CD4-positive, alpha-beta memory T cell (primary cell): Measurements from ENCODE around the gene S100A7A. TPM values are rescaled to one million over a fixed set of nuclear protein-coding genes. Genes with fewer than 3 reads are reported as not detected.

ENCODE experiments used
- polyA plus RNA-seq, 2 donors: library from polyadenylated mRNA; unstranded; fragments of 300-500 nt; fragmentation: Illumina TruSeq; gene quantifications; one replicate each; pipeline ENCODE4 v1.2.3, GENCODE V29; 2021
- total RNA-seq, 2 experiments: library from RNA; stranded (reverse); gene quantifications; one replicate each; pipeline ENCODE4 v1.2.3, GENCODE V29; 2021

Gene S100A7A
- total and polyA plus RNA-seq, 4 experiments from 2014 or later, result not detected

Other genes with a start within 250 kb of the S100A7A start
- gene LELP1, start 213.1 kb upstream of the S100A7A start, total RNA-seq, result not detected
- gene LELP1, start 213.1 kb upstream of the S100A7A start, polyA plus RNA-seq, result not detected
- not detected for gene PRR9, start 198.9 kb upstream of the S100A7A start, total RNA-seq
- not detected for gene PRR9, start 198.9 kb upstream of the S100A7A start, polyA plus RNA-seq
- gene LORICRIN, start 156.8 kb upstream of the S100A7A start, total RNA-seq, result not detected
- gene LORICRIN, start 156.8 kb upstream of the S100A7A start, polyA plus RNA-seq, result not detected
- not detected for gene PGLYRP3, start 103.6 kb upstream of the S100A7A start, total RNA-seq
- gene PGLYRP3, start 103.6 kb upstream of the S100A7A start, polyA plus RNA-seq, result not detected
- gene PGLYRP4, start 67.7 kb upstream of the S100A7A start, total RNA-seq, result not detected
- gene PGLYRP4, start 67.7 kb upstream of the S100A7A start, polyA plus RNA-seq, result not detected
- 1 to 10 TPM; 7.4 to 7.7 TPM for gene S100A9, start 58.7 kb upstream of the S100A7A start, total RNA-seq
- 10 to 100 TPM in 1 of 2 donors, 1 to 10 TPM in 1; 8.0 to 11.6 TPM for gene S100A9, start 58.7 kb upstream of the S100A7A start, polyA plus RNA-seq
- gene S100A12, start 40.9 kb upstream of the S100A7A start, total RNA-seq, result not detected
- under 1 TPM in 1 of 2 donors, not detected in 1; 0.95 TPM for gene S100A12, start 40.9 kb upstream of the S100A7A start, polyA plus RNA-seq
- under 1 TPM in 1 of 2 experiments, not detected in 1; 0.73 TPM for gene S100A8, start 25.4 kb upstream of the S100A7A start, total RNA-seq
- 1 to 10 TPM; 1.6 to 4.0 TPM for gene S100A8, start 25.4 kb upstream of the S100A7A start, polyA plus RNA-seq
- gene S100A7, start 44.1 kb downstream of the S100A7A start, total RNA-seq, result not detected
- not detected for gene S100A7, start 44.1 kb downstream of the S100A7A start, polyA plus RNA-seq
- 100 to 1,000 TPM; 342 to 356 TPM for gene S100A6, start 119.5 kb downstream of the S100A7A start, total RNA-seq
- 100 to 1,000 TPM; 848 to 918 TPM for gene S100A6, start 119.5 kb downstream of the S100A7A start, polyA plus RNA-seq
- 1 to 10 TPM in 1 of 2 experiments, under 1 TPM in 1; 0.93 to 1.8 TPM for gene S100A5, start 124.4 kb downstream of the S100A7A start, total RNA-seq
- 1 to 10 TPM in 1 of 2 donors, not detected in 1; 1.5 TPM for gene S100A5, start 124.4 kb downstream of the S100A7A start, polyA plus RNA-seq
- 100 to 1,000 TPM; 329 to 346 TPM for gene S100A4, start 129.3 kb downstream of the S100A7A start, total RNA-seq
- gene S100A4, start 129.3 kb downstream of the S100A7A start, polyA plus RNA-seq, result 1,000 to 10,000 TPM; 2,886 to 3,815 TPM
- not detected for gene S100A3, start 132.7 kb downstream of the S100A7A start, total RNA-seq
- not detected for gene S100A3, start 132.7 kb downstream of the S100A7A start, polyA plus RNA-seq
- under 1 TPM in 1 of 2 experiments, not detected in 1; 0.87 TPM for gene S100A2, start 149.3 kb downstream of the S100A7A start, total RNA-seq
- 1 to 10 TPM; 1.0 to 1.7 TPM for gene S100A2, start 149.3 kb downstream of the S100A7A start, polyA plus RNA-seq
- gene S100A16, start 196.6 kb downstream of the S100A7A start, total RNA-seq, result not detected
- gene S100A16, start 196.6 kb downstream of the S100A7A start, polyA plus RNA-seq, result not detected
- not detected for gene S100A14, start 199.8 kb downstream of the S100A7A start, total RNA-seq
- not detected for gene S100A14, start 199.8 kb downstream of the S100A7A start, polyA plus RNA-seq
- 1 to 10 TPM; 4.3 to 5.2 TPM for gene S100A13, start 211.0 kb downstream of the S100A7A start, total RNA-seq
- under 1 TPM in 1 of 2 donors, not detected in 1; 0.56 TPM for gene S100A13, start 211.0 kb downstream of the S100A7A start, polyA plus RNA-seq
- not detected for gene S100A1, start 211.9 kb downstream of the S100A7A start, total RNA-seq
- not detected for gene S100A1, start 211.9 kb downstream of the S100A7A start, polyA plus RNA-seq
- 100 to 1,000 TPM; 144 to 149 TPM for gene CHTOP, start 217.5 kb downstream of the S100A7A start, total RNA-seq
- gene CHTOP, start 217.5 kb downstream of the S100A7A start, polyA plus RNA-seq, result 10 to 100 TPM; 42.2 to 75.5 TPM
- 10 to 100 TPM; 26.4 to 28.2 TPM for gene SNAPIN, start 242.2 kb downstream of the S100A7A start, total RNA-seq
- 10 to 100 TPM; 74.4 to 85.6 TPM for gene SNAPIN, start 242.2 kb downstream of the S100A7A start, polyA plus RNA-seq